ENCODE measurements around the gene WDR36. TPM values are rescaled to one million over a fixed set of nuclear protein-coding genes. Genes with fewer than 3 reads are reported as not detected.

WDR36 gene
- total RNA-seq, 1 donor from 2014 or later, result 14.5 TPM

- no peak for ATAC-seq
- intact Hi-C loops (cut with micrococcal nuclease), result no loop called here
- no peak for DNase-seq
Observed at GRCh38 chr5:111095982-111096381, 3.8 kb downstream of the WDR36 start.

- DNase-seq, result no peak
- ATAC-seq, result no peak
- intact Hi-C loops (cut with micrococcal nuclease), result no loop called here
Observed at GRCh38 chr5:111099058-111099778, 7.1 kb downstream of the WDR36 start.

GRCh38 chr5:111106320-111106948 lies 14.3 kb downstream of the WDR36 start:
- DNase-seq (no peak), ATAC-seq (no peak)
- intact Hi-C loops (cut with micrococcal nuclease), result no loop called here

- no peak for ATAC-seq
- no peak for DNase-seq
- intact Hi-C loops (cut with micrococcal nuclease), result no loop called here
Observed at GRCh38 chr5:111107371-111107770, 15.2 kb downstream of the WDR36 start.

- DNase-seq, result no peak
- ATAC-seq, result peak; percentile 27
- intact Hi-C loops (cut with micrococcal nuclease), result no loop called here
Observed at GRCh38 chr5:111111956-111112355, 19.8 kb downstream of the WDR36 start.

- intact Hi-C loops (cut with micrococcal nuclease), result no loop called here
- ATAC-seq, result no peak
- no peak for DNase-seq
Observed at GRCh38 chr5:111113678-111114077, 21.5 kb downstream of the WDR36 start.

- no peak for DNase-seq
- intact Hi-C loops (cut with micrococcal nuclease), result no loop called here
- no peak for ATAC-seq
Observed at GRCh38 chr5:111115229-111115628, 23.1 kb downstream of the WDR36 start.

GRCh38 chr5:111116550-111116949 lies 24.4 kb downstream of the WDR36 start:
- DNase-seq, result no peak
- ATAC-seq, result peak; percentile 58
- intact Hi-C loops (cut with micrococcal nuclease), result no loop called here

GRCh38 chr5:111117136-111117535 lies 25.0 kb downstream of the WDR36 start:
- intact Hi-C loops (cut with micrococcal nuclease), result no loop called here
- no peak for DNase-seq
- no peak for ATAC-seq

- ATAC-seq (no peak), DNase-seq (no peak)
- intact Hi-C loops (cut with micrococcal nuclease), result no loop called here
Observed at GRCh38 chr5:111119221-111119620, 27.1 kb downstream of the WDR36 start.

- ATAC-seq (no peak), DNase-seq (no peak)
- intact Hi-C loops (cut with micrococcal nuclease), result no loop called here
Observed at GRCh38 chr5:111119856-111120255, 27.7 kb downstream of the WDR36 start.

- DNase-seq, result no peak
- no peak for ATAC-seq
- intact Hi-C loops (cut with micrococcal nuclease), result no loop called here
Observed at GRCh38 chr5:111120911-111121310, 28.8 kb downstream of the WDR36 start.

- DNase-seq (no peak), ATAC-seq (no peak)
- intact Hi-C loops (cut with micrococcal nuclease), result no loop called here
Observed at GRCh38 chr5:111121926-111122325, 29.8 kb downstream of the WDR36 start.

GRCh38 chr5:111122398-111122797 lies 30.2 kb downstream of the WDR36 start:
- ATAC-seq, result no peak
- DNase-seq, result no peak
- intact Hi-C loops (cut with micrococcal nuclease), result no loop called here

- DNase-seq, result no peak
- ATAC-seq, result no peak
- intact Hi-C loops (cut with micrococcal nuclease), result no loop called here
Observed at GRCh38 chr5:111124793-111125192, 32.6 kb downstream of the WDR36 start.

GRCh38 chr5:111126896-111127295 lies 34.7 kb downstream of the WDR36 start:
- no peak for DNase-seq
- intact Hi-C loops (cut with micrococcal nuclease), result no loop called here
- ATAC-seq, result no peak

GRCh38 chr5:111127453-111128195 lies 35.5 kb downstream of the WDR36 start:
- intact Hi-C loops (cut with micrococcal nuclease), result no loop called here
- ATAC-seq (no peak), DNase-seq (no peak)

GRCh38 chr5:111129938-111130337 lies 37.8 kb downstream of the WDR36 start:
- ATAC-seq (no peak), DNase-seq (no peak)
- intact Hi-C loops (cut with micrococcal nuclease), result no loop called here

- ATAC-seq, result no peak
- intact Hi-C loops (cut with micrococcal nuclease), result no loop called here
Observed at GRCh38 chr5:111131356-111131755, 39.2 kb downstream of the WDR36 start.

GRCh38 chr5:111132076-111132475 lies 39.9 kb downstream of the WDR36 start:
- intact Hi-C loops (cut with micrococcal nuclease), result no loop called here
- ATAC-seq (no peak), DNase-seq (no peak)

More at GRCh38 chr5:111131356-111131755, 39.2 kb downstream of the WDR36 start:
- DNase-seq, result no peak
